ENCODE measurements around the gene ATXN10.

- TF ChIP-seq CTCF (IDR thresholded peaks at IDR 0.05; ENCODE audit: low read depth, low read length) (no peak), MAX (IDR thresholded peaks at IDR 0.05; ENCODE audit: low read depth, low read length) (no peak), MYC (IDR thresholded peaks at IDR 0.05; ENCODE audit: low read depth, low read length) (no peak)
Measured at GRCh38 chr22:45848904-45849303, 177.3 kb downstream of the ATXN10 start.

All from NB4 (cell line).